HG03103 (cell line): Measurements from ENCODE around the gene STAC2.

Experiments used
- ATAC-seq: cut with Tn5 transposase; IDR thresholded peaks from one replicate; pipeline ENCODE4 v1.9.1; 2021; ENCODE audit warnings: low read depth; ENCODE audit not compliant: unreplicated experiment

STAC2 gene

DNA sequence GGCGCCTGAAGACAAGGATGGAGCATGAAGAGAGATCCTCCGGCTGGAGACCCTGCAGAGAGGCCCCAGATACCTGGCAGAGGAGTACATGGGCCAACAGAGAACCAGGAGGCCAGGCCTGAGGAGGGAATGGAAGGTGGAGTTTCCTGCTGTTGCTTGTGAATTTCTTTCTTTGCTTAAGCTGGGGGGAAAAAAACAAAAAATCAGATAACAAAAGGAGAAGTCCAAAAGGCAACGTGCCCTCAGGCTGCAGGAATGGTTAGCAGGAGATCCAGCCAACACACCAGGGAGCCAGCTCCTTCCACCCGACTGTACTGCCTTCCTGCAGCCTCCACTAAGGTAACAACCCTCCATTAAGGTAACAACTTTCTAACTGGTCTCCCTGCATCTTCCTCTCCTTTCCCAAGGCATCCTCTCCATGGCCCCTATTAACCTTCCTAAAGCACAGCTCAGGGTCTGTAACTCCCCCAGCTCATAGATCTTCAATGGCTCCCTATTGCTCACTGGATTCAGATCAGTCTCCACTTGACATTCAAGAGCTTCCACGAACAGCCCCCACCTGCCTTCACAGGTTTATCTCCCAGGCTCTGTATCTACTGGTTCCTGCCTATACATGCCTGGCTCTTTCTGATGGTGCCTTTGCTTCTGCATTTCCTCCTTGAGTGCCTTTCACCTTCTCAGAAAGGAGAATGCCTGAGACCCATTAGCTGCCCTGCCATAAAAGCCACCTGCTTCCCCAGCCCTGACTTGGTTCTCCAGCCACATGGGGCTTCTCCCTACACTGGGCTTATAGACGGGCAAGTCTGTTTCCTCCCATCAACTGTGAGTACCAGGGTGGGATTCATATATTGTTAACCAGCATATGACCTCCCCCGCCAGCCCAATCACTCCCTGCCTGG, 59.1 kb downstream of the STAC2 start:
- no peak for ATAC-seq

GRCh38 chr17:39165841-39166349, 59.9 kb downstream of the STAC2 start, which contains the start of gene ARL5C:
TSS of gene ARL5C (minus strand) at chr17:39166161. CDS start at chr17:39165760, 401 bp downstream.
- ATAC-seq: no peak

DNA sequence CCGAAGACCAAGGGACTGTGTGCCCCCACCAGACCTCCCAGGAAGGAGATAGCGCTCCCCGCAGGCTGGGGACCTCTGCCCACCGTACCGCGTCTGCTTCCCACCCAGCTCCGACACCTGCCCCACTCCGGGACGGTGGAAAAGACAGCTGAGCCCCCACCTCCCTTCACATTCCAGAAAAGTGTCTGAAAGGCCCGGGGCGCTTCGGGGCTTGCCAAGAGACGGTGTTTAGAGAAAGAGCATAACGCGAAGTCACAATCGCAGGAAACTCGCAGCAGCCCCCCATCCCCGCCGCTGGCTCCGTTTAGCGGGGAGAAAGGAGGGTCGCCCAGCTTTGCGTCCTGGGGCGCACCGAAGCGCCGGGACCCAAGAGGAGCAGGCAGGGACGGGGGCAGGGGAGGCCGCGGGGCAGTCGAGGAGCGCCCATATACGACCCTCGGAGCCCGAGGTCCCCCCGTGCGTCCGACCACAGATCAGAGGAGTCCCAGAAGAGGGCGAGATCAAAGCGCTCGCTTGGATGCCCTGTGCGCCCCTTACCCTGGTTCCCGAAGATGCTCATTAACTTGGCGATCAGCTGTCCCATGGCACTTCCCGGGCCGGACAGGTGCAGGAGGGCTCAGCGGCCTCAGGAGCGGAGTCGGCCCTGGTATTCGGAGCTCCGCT, 60.4 kb downstream of the STAC2 start:
- ATAC-seq: no peak

GRCh38 chr17:39164675-39165143, 61.0 kb downstream of the STAC2 start:
- no peak for ATAC-seq

DNA sequence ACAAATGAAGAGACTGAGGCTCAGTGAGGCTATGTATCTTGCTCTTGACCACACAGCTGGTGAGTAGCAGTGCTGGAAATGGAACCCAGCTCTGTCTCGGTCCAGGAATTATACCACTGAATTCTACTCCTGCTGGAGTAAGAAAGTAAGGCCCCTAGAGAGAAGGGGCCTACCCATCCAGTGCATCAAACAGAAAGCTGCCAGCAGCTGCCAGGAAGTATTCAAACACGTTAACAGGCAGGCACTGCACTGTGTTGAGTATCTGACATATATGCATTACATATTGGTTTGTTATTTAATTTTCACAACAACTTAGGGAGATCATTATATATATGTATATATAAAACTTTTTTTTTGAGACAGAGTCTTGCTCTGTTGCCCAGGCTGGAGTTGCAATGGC, 63.8 kb downstream of the STAC2 start:
- ATAC-seq: no peak
